WTC11 (cell line): ENCODE results near the gene TLX1. TPM values are rescaled to one million over a fixed set of nuclear protein-coding genes. Genes with fewer than 3 reads are reported as not detected.

ENCODE experiments used
- ATAC-seq: fragments of 200-7000 bp; cut with Tn5 transposase; 2 replicates; pipeline ENCODE4 v1.10.0; 2021; ENCODE audit warnings: mild to moderate bottlenecking, moderate library complexity
- CTCF ChIA-PET: fragments of 300-600 bp; sonication (Branson Sonifier 250); formaldehyde crosslinking; loops from one replicate; lab custom pipeline; 2021; ENCODE audit warnings: antibody characterized with exemption; lab: Charles Lee
- POLR2A ChIA-PET: fragments of 350-600 bp; sonication (Branson Sonifier 250); formaldehyde crosslinking; loops from one replicate; lab custom pipeline; 2021; ENCODE audit warnings: antibody characterized with exemption; lab: Charles Lee
- DNase-seq: peaks from one replicate; pipeline ENCODE4 v3.0.0; 2021; ENCODE audit warnings: low spot score
- H3K27ac Mint-ChIP-seq: 2 replicates; pipeline ENCODE4 v1.8.0; 2021; ENCODE audit warnings: mixed read lengths
- H3K27me3 Mint-ChIP-seq: 2 replicates; pipeline ENCODE4 v1.8.0; 2021; ENCODE audit warnings: low read depth, mild to moderate bottlenecking, moderate library complexity, mixed read lengths
- H3K36me3 Mint-ChIP-seq: 2 replicates; pipeline ENCODE4 v1.8.0; 2021; ENCODE audit warnings: mixed read lengths
- H3K4me1 Mint-ChIP-seq: 2 replicates; pipeline ENCODE4 v1.8.0; 2022; ENCODE audit warnings: mixed read lengths
- H3K4me3 Mint-ChIP-seq: 2 replicates; pipeline ENCODE4 v1.8.0; 2021; ENCODE audit warnings: mild to moderate bottlenecking, moderate library complexity, mixed read lengths
- H3K9me3 Mint-ChIP-seq: 2 replicates; pipeline ENCODE4 v1.8.0; 2021; ENCODE audit warnings: mixed read lengths
- AFF4 ChIP-seq: sonication (generic); formaldehyde crosslinking; IDR thresholded peaks from 2 replicates; pipeline ENCODE4 v1.8.1; 2023; ENCODE audit warnings: mild to moderate bottlenecking, missing genetic modification reagents, borderline replicate concordance
- CREB1 ChIP-seq: sonication (generic); formaldehyde crosslinking; IDR thresholded peaks from 2 replicates; pipeline ENCODE4 v1.8.0; 2023; ENCODE audit warnings: mild to moderate bottlenecking, missing genetic modification reagents
- CTCF ChIP-seq: fragments of 200-600 bp; IDR thresholded peaks from 2 replicates; pipeline ENCODE4 v1.8.0; 2022; ENCODE audit warnings: antibody characterized with exemption
- E2F1 ChIP-seq: sonication (generic); formaldehyde crosslinking; IDR thresholded peaks from 2 replicates; pipeline ENCODE4 v1.8.0; 2022; ENCODE audit warnings: mild to moderate bottlenecking, missing genetic modification reagents
- E2F4 ChIP-seq: sonication (generic); formaldehyde crosslinking; IDR thresholded peaks from 2 replicates; pipeline ENCODE4 v1.8.1; 2022; ENCODE audit warnings: low read depth, mild to moderate bottlenecking, moderate library complexity, missing genetic modification reagents, borderline replicate concordance
- ETV6 ChIP-seq: sonication (generic); formaldehyde crosslinking; IDR thresholded peaks from 2 replicates; pipeline ENCODE4 v1.8.1; 2022; ENCODE audit warnings: mild to moderate bottlenecking, missing genetic modification reagents
- GABPB1 ChIP-seq: sonication (generic); formaldehyde crosslinking; IDR thresholded peaks from 2 replicates; pipeline ENCODE4 v1.8.1; 2023; ENCODE audit warnings: mild to moderate bottlenecking, missing genetic modification reagents
- GRHL2 ChIP-seq: fragments of 250-450 bp; sonication (Bioruptor Pico); IDR thresholded peaks from 2 replicates; pipeline ENCODE4 v1.8.0; 2022; ENCODE audit warnings: mild to moderate bottlenecking, moderate library complexity; ENCODE audit not compliant: insufficient replicate concordance, severe bottlenecking
- HMGA2 ChIP-seq: fragments of 250-450 bp; sonication (Bioruptor Pico); IDR thresholded peaks from 2 replicates; pipeline ENCODE4 v1.4.0; 2021; ENCODE audit warnings: mild to moderate bottlenecking, moderate library complexity
- IRF2 ChIP-seq: sonication (generic); formaldehyde crosslinking; IDR thresholded peaks from 2 replicates; pipeline ENCODE4 v1.8.0; 2022; ENCODE audit warnings: low read depth, missing genetic modification reagents, borderline replicate concordance
- KAT7 ChIP-seq: sonication (generic); formaldehyde crosslinking; IDR thresholded peaks from 2 replicates; pipeline ENCODE4 v1.8.1; 2023; ENCODE audit warnings: missing genetic modification reagents, mild to moderate bottlenecking, borderline replicate concordance
- MXD4 ChIP-seq: fragments of 250-450 bp; sonication (Bioruptor Pico); IDR thresholded peaks from 2 replicates; pipeline ENCODE4 v1.8.0; 2021; ENCODE audit warnings: mild to moderate bottlenecking, moderate library complexity, borderline replicate concordance
- NFATC4 ChIP-seq: fragments of 250-450 bp; sonication (Bioruptor Pico); IDR thresholded peaks from 2 replicates; pipeline ENCODE4 v1.9.0; 2021; ENCODE audit warnings: mild to moderate bottlenecking
- SMAD3 ChIP-seq: sonication (generic); formaldehyde crosslinking; IDR thresholded peaks from 2 replicates; pipeline ENCODE4 v1.8.0; 2022; ENCODE audit warnings: missing genetic modification reagents, mild to moderate bottlenecking, borderline replicate concordance
- SP1 ChIP-seq: sonication (generic); formaldehyde crosslinking; conservative IDR thresholded peaks from 2 replicates; pipeline ENCODE4 v1.8.1; 2022; ENCODE audit warnings: missing genetic modification reagents
- TEAD4 ChIP-seq: sonication (generic); formaldehyde crosslinking; IDR thresholded peaks from 2 replicates; pipeline ENCODE4 v1.8.0; 2022; ENCODE audit warnings: mild to moderate bottlenecking, missing genetic modification reagents
- TP53 ChIP-seq: sonication (generic); formaldehyde crosslinking; IDR thresholded peaks from 2 replicates; pipeline ENCODE4 v1.8.1; 2023; ENCODE audit warnings: mild to moderate bottlenecking, missing genetic modification reagents
- ZMAT4 ChIP-seq: fragments of 250-450 bp; sonication (Bioruptor Pico); IDR thresholded peaks from 2 replicates; pipeline ENCODE4 v1.9.0; 2021; ENCODE audit warnings: mild to moderate bottlenecking
- ZNF281 ChIP-seq: sonication (generic); formaldehyde crosslinking; IDR thresholded peaks from 2 replicates; pipeline ENCODE4 v1.8.0; 2023; ENCODE audit warnings: mild to moderate bottlenecking, missing genetic modification reagents
- ZNF317 ChIP-seq: sonication (generic); formaldehyde crosslinking; IDR thresholded peaks from 2 replicates; pipeline ENCODE4 v1.8.1; 2023; ENCODE audit warnings: low read depth, mild to moderate bottlenecking, moderate library complexity, missing genetic modification reagents, borderline replicate concordance
- ZNF512 ChIP-seq: sonication (generic); formaldehyde crosslinking; IDR thresholded peaks from 2 replicates; pipeline ENCODE4 v1.8.1; 2022; ENCODE audit warnings: missing genetic modification reagents, borderline replicate concordance
- total RNA-seq: library from RNA; stranded (reverse); gene quantifications from 3 replicates; pipeline ENCODE4 v1.2.3, GENCODE V29; 2021

TLX1 gene
- total RNA-seq, 1 experiment from 2014 or later, result 4.6 TPM

GRCh38 chr10:101166430-101166829 lies 35.3 kb downstream of the TLX1 start:
- peaks cover 5% of the 10 kb centered on the region for H3K9me3 Mint-ChIP-seq
- DNase-seq, result no peak
- ChIA-PET CTCF (interaction anchor here (1.4 to 2.6 kb wide), 3 partner anchors 13 to 100 kb away, joined by 3 to 11 read pairs (median 3); no protein-coding TSS in a partner anchor), POLR2A (no interaction called here)
- no peaks in the 10 kb centered on the region for H3K36me3 Mint-ChIP-seq
- ATAC-seq, result no peak
- H3K27ac Mint-ChIP-seq, result no peak overlapping the region
- peaks cover 20% of the 10 kb centered on the region for H3K4me1 Mint-ChIP-seq
- TF ChIP-seq E2F4 (CRISPR knock-in tag) (no peak), NFATC4 (no peak), AFF4 (CRISPR knock-in tag) (no peak)
- peaks cover 45% of the 10 kb centered on the region for H3K27me3 Mint-ChIP-seq
- no peak overlapping the region for H3K4me3 Mint-ChIP-seq

- TF ChIP-seq SP1 (CRISPR knock-in tag) (no peak), TEAD4 (CRISPR knock-in tag) (no peak), SMAD3 (no peak), TP53 (CRISPR knock-in tag) (no peak), CREB1 (CRISPR knock-in tag) (no peak), ZMAT4 (CRISPR knock-in tag) (no peak), NFATC4 (no peak), MXD4 (no peak), GABPB1 (CRISPR knock-in tag) (no peak), CTCF (no peak), E2F1 (CRISPR knock-in tag) (no peak), KAT7 (CRISPR knock-in tag) (no peak), ZNF317 (no peak), IRF2 (CRISPR knock-in tag) (no peak), HMGA2 (CRISPR knock-in tag) (no peak), ZNF512 (CRISPR knock-in tag) (no peak), ZNF281 (CRISPR knock-in tag) (no peak), ETV6 (CRISPR knock-in tag) (no peak), GRHL2 (CRISPR knock-in tag) (no peak)
- TF ChIP-seq, all 79 proteins: peak for 0
- Mint-ChIP-seq H3K4me3 (no peak overlapping the region), H3K4me1 (no peaks in the 10 kb centered on the region), H3K36me3 (peaks cover 9% of the 10 kb centered on the region; the same call in 1 of the 2 replicates), H3K9me3 (peaks cover 15% of the 10 kb centered on the region), H3K27ac (no peak overlapping the region), H3K27me3 (peaks cover 15% of the 10 kb centered on the region)
- ATAC-seq (no peak), DNase-seq (no peak)
- POLR2A ChIA-PET, result no interaction called here
- CTCF ChIA-PET, result interaction anchor here (1.1 kb wide), 1 partner anchor 11 kb away, joined by 6 read pairs; no protein-coding TSS in a partner anchor
Measured at GRCh38 chr10:101172741-101173140, 41.6 kb downstream of the TLX1 start.
